K562 (cell line): Measurements from ENCODE around the gene ACAT2. TPM values are rescaled to one million over a fixed set of nuclear protein-coding genes. Genes with fewer than 3 reads are reported as not detected.

ENCODE experiments used
- BDP1 ChIP-seq: IDR thresholded peaks from 3 replicates; pipeline ENCODE4 v1.6.1; 2011; ENCODE audit not compliant: insufficient read length, insufficient read depth
- CHD1 ChIP-seq: fragments of 200-600 bp; sonication (generic); IDR thresholded peaks from one replicate; pipeline ENCODE4 v1.6.1; 2012; ENCODE audit warnings: mild to moderate bottlenecking, moderate library complexity, low read length, inconsistent platforms
- CREM ChIP-seq: IDR thresholded peaks from 2 replicates; pipeline ENCODE4 v1.6.1; 2014; ENCODE audit warnings: antibody characterized with exemption, low read depth
- ETS2 ChIP-seq: IDR thresholded peaks from 2 replicates; pipeline ENCODE4 v1.6.1; 2016; ENCODE audit warnings: borderline replicate concordance, missing genetic modification characterization, mild to moderate bottlenecking, moderate library complexity, missing compliant biosample characterization; ENCODE audit not compliant: poor library complexity, severe bottlenecking
- GATAD2A ChIP-seq: fragments of 450-650 bp; IDR thresholded peaks from 2 replicates; pipeline ENCODE4 v1.6.1; 2017
- ILF3 ChIP-seq: fragments of 450-650 bp; IDR thresholded peaks from 2 replicates; pipeline ENCODE4 v1.6.1; 2018; ENCODE audit warnings: antibody characterized with exemption, mild to moderate bottlenecking, moderate library complexity, borderline replicate concordance
- MCM3 ChIP-seq: fragments of 450-650 bp; IDR thresholded peaks from 2 replicates; pipeline ENCODE4 v1.6.1; 2016
- MECOM ChIP-seq: fragments of 250-450 bp; sonication (Bioruptor Pico); IDR thresholded peaks from 2 replicates; pipeline ENCODE4 v1.8.0; 2022; ENCODE audit warnings: inconsistent platforms
- MEF2A ChIP-seq: IDR thresholded peaks from 2 replicates; pipeline ENCODE4 v1.6.1; 2011; ENCODE audit warnings: low read depth, mild to moderate bottlenecking, low read length, moderate library complexity; ENCODE audit not compliant: control insufficient read depth
- POLR2A ChIP-seq: fragments of 450-650 bp; conservative IDR thresholded peaks from 2 replicates; pipeline ENCODE4 v1.6.1; 2016
- PTBP1 ChIP-seq: fragments of 200-400 bp; formaldehyde crosslinking; IDR thresholded peaks from 2 replicates; pipeline ENCODE4 v1.6.1; 2017; ENCODE audit warnings: low read depth, low read length
- XRCC4 ChIP-seq: IDR thresholded peaks from one replicate; pipeline ENCODE4 v1.6.1; 2011; ENCODE audit not compliant: insufficient read depth, insufficient read length; ENCODE audit errors: extremely low read depth
- ZBED1 ChIP-seq: IDR thresholded peaks from 2 replicates; pipeline ENCODE4 v1.6.1; 2014
- ZFP30 ChIP-seq: fragments of 250-450 bp; sonication (Bioruptor Pico); IDR thresholded peaks from 2 replicates; pipeline ENCODE4 v1.8.0; 2022; ENCODE audit warnings: moderate library complexity, mild to moderate bottlenecking, inconsistent platforms, borderline replicate concordance
- ZNF143 ChIP-seq: sonication (generic); formaldehyde crosslinking; IDR thresholded peaks from 2 replicates; pipeline ENCODE4 v1.9.0; 2022; ENCODE audit warnings: mild to moderate bottlenecking, missing genetic modification reagents
- polyA plus RNA-seq, 8 experiments: library from polyadenylated mRNA; depleted of rRNA in 4 of 8; stranded (reverse) in 5 of 8; unstranded in 3 of 8; fragments of >200 nt; fragmentation: Nextera tagmentation in 2 of 8; fragmentation: Illumina TruSeq in 1 of 8; extraction: Ambion mirVana in 2 of 8; extraction: Trizol in 1 of 8; gene quantifications; 2 replicates each; pipeline versions ENCODE4 v1.2.1 to v1.2.3, GENCODE V29; 2011 to 2014; ENCODE audit warnings: inconsistent platforms in 1 of 8, missing spikeins in 1 of 8
- total RNA-seq, 7 experiments: library from RNA; depleted of rRNA in 6 of 7; stranded (reverse); fragments of >200 nt in 6 of 7; fragmentation: Illumina TruSeq in 2 of 7; extraction: Trizol in 2 of 7; gene quantifications; 2 replicates each; pipeline versions ENCODE4 v1.2.1 to v1.2.3, GENCODE V29; 2011 to 2021; ENCODE audit warnings: low replicate concordance in 1 of 7
- TF ChIP-seq, protein P1 (sequence below): conservative IDR thresholded peaks from 2 replicates; pipeline ENCODE4 v1.6.1; 2011; ENCODE audit warnings: low read depth, mild to moderate bottlenecking, low read length; ENCODE audit not compliant: control insufficient read depth
- TF ChIP-seq, protein P2 (sequence below): fragments of 450-650 bp; formaldehyde crosslinking; IDR thresholded peaks from 2 replicates; pipeline ENCODE4 v1.4.0; 2020; ENCODE audit warnings: mild to moderate bottlenecking, moderate library complexity
- TF ChIP-seq, protein P3 (sequence below): sonication (generic); formaldehyde crosslinking; IDR thresholded peaks from 2 replicates; pipeline ENCODE4 v1.9.0; 2022; ENCODE audit warnings: mild to moderate bottlenecking, missing genetic modification reagents
- TF ChIP-seq, protein P4 (sequence below): fragments of 450-650 bp; formaldehyde crosslinking; IDR thresholded peaks from 2 replicates; pipeline ENCODE4 v1.4.0; 2020; ENCODE audit warnings: mild to moderate bottlenecking, mixed read lengths
- TF ChIP-seq, protein P5 (sequence below), 3 experiments: IDR thresholded peaks in 2 of 3; conservative IDR thresholded peaks in 1 of 3; 2 replicates each; pipeline ENCODE4 v1.5.1; 2011 to 2012; ENCODE audit warnings: low read length in 3 of 3, mild to moderate bottlenecking in 3 of 3, control low read depth in 2 of 3, improper control_type of control experiment in 1 of 3, inconsistent platforms in 1 of 3, low read depth in 1 of 3, mixed read lengths in 1 of 3, moderate library complexity in 1 of 3; ENCODE audit not compliant: insufficient read depth in 2 of 3

The ACAT2 gene
- total and polyA plus RNA-seq, 9 of the 15 experiments (the other 6 are each of a cell fraction or from before 2014, with no cell fraction given) = 63.0 to 309 (median 144) TPM

DNA sequence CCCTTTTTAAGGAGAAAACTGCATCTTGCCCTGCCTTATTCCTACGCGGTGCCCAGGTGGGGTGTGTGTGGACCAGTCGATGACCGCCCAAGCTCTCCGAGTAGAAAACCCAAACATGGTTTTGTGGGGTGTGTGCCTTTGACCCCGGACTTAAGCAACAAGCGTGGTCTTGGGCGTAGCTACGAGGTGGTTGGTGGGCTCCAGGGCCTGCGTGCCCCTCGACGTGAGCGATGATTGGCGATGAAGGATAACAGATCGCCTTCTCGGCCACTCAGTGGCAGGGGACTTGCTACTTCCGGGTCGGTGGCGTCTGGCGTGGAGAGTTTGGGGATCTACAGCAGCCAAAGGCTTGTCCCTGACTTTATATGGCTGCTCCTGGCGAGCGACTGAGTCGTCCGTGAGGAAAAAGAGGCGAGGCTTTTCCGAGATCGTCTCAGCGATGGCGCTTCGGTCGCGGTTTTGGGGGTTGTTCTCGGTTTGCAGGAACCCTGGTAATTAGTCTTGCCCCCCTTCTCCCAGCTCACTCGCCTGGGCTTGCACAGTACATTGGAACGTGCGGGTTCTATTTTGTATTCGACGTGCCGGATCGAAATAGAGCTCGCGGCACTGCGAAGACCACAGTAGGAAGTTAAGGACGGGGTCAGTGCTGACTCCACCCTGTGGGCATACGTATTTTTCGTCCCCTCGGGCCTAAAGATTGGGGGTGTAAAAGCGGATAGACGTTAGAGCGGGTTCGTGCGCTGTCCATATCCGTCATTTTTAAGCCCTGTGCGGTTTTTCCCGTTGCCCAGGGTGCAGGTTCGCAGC is 28.5 kb downstream of the ACAT2 start, which contains the start of gene MRPL18 (continued):
- TF ChIP-seq, protein P1, sequence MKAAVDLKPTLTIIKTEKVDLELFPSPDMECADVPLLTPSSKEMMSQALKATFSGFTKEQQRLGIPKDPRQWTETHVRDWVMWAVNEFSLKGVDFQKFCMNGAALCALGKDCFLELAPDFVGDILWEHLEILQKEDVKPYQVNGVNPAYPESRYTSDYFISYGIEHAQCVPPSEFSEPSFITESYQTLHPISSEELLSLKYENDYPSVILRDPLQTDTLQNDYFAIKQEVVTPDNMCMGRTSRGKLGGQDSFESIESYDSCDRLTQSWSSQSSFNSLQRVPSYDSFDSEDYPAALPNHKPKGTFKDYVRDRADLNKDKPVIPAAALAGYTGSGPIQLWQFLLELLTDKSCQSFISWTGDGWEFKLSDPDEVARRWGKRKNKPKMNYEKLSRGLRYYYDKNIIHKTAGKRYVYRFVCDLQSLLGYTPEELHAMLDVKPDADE = 0 out of 2 replicates have a peak, but pooled peaks have one; percentile 58
- TF ChIP-seq, protein P2, sequence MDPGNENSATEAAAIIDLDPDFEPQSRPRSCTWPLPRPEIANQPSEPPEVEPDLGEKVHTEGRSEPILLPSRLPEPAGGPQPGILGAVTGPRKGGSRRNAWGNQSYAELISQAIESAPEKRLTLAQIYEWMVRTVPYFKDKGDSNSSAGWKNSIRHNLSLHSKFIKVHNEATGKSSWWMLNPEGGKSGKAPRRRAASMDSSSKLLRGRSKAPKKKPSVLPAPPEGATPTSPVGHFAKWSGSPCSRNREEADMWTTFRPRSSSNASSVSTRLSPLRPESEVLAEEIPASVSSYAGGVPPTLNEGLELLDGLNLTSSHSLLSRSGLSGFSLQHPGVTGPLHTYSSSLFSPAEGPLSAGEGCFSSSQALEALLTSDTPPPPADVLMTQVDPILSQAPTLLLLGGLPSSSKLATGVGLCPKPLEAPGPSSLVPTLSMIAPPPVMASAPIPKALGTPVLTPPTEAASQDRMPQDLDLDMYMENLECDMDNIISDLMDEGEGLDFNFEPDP (CRISPR knock-in tag) = no peak
- TF ChIP-seq ILF3 = no peak
- no peak for TF ChIP-seq MECOM
- peak; percentile 78 for TF ChIP-seq POLR2A
- TF ChIP-seq, protein P3, sequence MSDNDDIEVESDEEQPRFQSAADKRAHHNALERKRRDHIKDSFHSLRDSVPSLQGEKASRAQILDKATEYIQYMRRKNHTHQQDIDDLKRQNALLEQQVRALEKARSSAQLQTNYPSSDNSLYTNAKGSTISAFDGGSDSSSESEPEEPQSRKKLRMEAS (CRISPR knock-in tag) = peak; percentile 71
- TF ChIP-seq MEF2A = no peak
- TF ChIP-seq MCM3 = no peak
- no peak for TF ChIP-seq ZNF143 (CRISPR knock-in tag)
- TF ChIP-seq, protein P4, sequence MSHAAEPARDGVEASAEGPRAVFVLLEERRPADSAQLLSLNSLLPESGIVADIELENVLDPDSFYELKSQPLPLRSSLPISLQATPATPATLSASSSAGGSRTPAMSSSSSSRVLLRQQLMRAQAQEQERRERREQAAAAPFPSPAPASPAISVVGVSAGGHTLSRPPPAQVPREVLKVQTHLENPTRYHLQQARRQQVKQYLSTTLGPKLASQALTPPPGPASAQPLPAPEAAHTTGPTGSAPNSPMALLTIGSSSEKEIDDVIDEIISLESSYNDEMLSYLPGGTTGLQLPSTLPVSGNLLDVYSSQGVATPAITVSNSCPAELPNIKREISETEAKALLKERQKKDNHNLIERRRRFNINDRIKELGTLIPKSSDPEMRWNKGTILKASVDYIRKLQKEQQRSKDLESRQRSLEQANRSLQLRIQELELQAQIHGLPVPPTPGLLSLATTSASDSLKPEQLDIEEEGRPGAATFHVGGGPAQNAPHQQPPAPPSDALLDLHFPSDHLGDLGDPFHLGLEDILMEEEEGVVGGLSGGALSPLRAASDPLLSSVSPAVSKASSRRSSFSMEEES (CRISPR knock-in tag) = no peak
- TF ChIP-seq CHD1 = peak; percentile 80
- TF ChIP-seq GATAD2A = no peak
- TF ChIP-seq CREM = peak; percentile 90
- TF ChIP-seq PTBP1 = no peak
- TF ChIP-seq, protein P5, sequence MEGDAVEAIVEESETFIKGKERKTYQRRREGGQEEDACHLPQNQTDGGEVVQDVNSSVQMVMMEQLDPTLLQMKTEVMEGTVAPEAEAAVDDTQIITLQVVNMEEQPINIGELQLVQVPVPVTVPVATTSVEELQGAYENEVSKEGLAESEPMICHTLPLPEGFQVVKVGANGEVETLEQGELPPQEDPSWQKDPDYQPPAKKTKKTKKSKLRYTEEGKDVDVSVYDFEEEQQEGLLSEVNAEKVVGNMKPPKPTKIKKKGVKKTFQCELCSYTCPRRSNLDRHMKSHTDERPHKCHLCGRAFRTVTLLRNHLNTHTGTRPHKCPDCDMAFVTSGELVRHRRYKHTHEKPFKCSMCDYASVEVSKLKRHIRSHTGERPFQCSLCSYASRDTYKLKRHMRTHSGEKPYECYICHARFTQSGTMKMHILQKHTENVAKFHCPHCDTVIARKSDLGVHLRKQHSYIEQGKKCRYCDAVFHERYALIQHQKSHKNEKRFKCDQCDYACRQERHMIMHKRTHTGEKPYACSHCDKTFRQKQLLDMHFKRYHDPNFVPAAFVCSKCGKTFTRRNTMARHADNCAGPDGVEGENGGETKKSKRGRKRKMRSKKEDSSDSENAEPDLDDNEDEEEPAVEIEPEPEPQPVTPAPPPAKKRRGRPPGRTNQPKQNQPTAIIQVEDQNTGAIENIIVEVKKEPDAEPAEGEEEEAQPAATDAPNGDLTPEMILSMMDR (IDR thresholded peaks at IDR 0.05 in 2 of 3, conservative IDR thresholded peaks at IDR 0.05 in 1 of 3; ENCODE audit: insufficient read depth in 2 of 3, low read depth in 1 of 3, low read length in 3 of 3) = 0 out of 6 replicates have a peak, but pooled peaks of 1 of the 3 experiments have one; percentile 6
- no peak for TF ChIP-seq BDP1
- peak; percentile 72; the same call in 1 of the 2 replicates for TF ChIP-seq ZBED1
- no peak for TF ChIP-seq XRCC4
- no peak for TF ChIP-seq ZFP30 (CRISPR knock-in tag)
- TF ChIP-seq ETS2 (tag) = no peak
